ENCODE measurements around the gene CHCHD6. TPM values are rescaled to one million over a fixed set of nuclear protein-coding genes. Genes with fewer than 3 reads are reported as not detected.
A peak's percentile ranks its signal among the peaks of the same experiment; 100 is the strongest.

The CHCHD6 gene
- total RNA-seq, 1 experiment from 2014 or later: 40.9 TPM

DNA sequence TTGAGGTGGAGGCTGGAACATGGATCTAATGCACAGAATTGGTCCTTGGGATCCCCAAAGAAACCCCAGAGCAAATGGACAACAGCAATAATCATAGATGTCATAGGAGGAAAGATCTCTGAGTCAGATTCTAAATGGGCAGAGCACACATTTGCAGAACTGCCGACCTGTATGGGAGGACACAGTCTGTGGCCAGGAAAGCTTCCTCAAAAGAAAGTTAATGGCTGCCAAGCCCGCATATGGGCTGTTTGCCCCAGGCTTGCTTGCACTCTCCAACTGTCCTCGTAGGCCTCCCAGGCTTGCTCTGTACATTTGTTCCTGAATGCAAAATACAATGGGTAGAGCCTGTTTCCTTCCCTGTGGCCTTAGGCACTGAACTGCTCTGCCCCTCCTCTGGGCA is 176.9 kb downstream of the CHCHD6 start (continued):
- TF ChIP-seq, protein P1, sequence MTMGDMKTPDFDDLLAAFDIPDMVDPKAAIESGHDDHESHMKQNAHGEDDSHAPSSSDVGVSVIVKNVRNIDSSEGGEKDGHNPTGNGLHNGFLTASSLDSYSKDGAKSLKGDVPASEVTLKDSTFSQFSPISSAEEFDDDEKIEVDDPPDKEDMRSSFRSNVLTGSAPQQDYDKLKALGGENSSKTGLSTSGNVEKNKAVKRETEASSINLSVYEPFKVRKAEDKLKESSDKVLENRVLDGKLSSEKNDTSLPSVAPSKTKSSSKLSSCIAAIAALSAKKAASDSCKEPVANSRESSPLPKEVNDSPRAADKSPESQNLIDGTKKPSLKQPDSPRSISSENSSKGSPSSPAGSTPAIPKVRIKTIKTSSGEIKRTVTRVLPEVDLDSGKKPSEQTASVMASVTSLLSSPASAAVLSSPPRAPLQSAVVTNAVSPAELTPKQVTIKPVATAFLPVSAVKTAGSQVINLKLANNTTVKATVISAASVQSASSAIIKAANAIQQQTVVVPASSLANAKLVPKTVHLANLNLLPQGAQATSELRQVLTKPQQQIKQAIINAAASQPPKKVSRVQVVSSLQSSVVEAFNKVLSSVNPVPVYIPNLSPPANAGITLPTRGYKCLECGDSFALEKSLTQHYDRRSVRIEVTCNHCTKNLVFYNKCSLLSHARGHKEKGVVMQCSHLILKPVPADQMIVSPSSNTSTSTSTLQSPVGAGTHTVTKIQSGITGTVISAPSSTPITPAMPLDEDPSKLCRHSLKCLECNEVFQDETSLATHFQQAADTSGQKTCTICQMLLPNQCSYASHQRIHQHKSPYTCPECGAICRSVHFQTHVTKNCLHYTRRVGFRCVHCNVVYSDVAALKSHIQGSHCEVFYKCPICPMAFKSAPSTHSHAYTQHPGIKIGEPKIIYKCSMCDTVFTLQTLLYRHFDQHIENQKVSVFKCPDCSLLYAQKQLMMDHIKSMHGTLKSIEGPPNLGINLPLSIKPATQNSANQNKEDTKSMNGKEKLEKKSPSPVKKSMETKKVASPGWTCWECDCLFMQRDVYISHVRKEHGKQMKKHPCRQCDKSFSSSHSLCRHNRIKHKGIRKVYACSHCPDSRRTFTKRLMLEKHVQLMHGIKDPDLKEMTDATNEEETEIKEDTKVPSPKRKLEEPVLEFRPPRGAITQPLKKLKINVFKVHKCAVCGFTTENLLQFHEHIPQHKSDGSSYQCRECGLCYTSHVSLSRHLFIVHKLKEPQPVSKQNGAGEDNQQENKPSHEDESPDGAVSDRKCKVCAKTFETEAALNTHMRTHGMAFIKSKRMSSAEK (CRISPR knock-in tag; IDR thresholded peaks at IDR 0.05; ENCODE audit: borderline replicate concordance): no peak
- TF ChIP-seq, protein P2, sequence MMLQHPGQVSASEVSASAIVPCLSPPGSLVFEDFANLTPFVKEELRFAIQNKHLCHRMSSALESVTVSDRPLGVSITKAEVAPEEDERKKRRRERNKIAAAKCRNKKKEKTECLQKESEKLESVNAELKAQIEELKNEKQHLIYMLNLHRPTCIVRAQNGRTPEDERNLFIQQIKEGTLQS (CRISPR knock-in tag; conservative IDR thresholded peaks at IDR 0.05): no peak
- no peak for TF ChIP-seq MYBL2 (CRISPR knock-in tag; IDR thresholded peaks at IDR 0.05)
- no peak for TF ChIP-seq OVOL2 (CRISPR knock-in tag; IDR thresholded peaks at IDR 0.05; ENCODE audit: borderline replicate concordance)
- TF ChIP-seq HMGA2 (CRISPR knock-in tag; IDR thresholded peaks at IDR 0.05): no peak
- TF ChIP-seq GRHL2 (CRISPR knock-in tag; IDR thresholded peaks at IDR 0.05; ENCODE audit: insufficient replicate concordance, severe bottlenecking): no peak
- no peak for TF ChIP-seq SMAD4 (CRISPR knock-in tag; IDR thresholded peaks at IDR 0.05)

DNA sequence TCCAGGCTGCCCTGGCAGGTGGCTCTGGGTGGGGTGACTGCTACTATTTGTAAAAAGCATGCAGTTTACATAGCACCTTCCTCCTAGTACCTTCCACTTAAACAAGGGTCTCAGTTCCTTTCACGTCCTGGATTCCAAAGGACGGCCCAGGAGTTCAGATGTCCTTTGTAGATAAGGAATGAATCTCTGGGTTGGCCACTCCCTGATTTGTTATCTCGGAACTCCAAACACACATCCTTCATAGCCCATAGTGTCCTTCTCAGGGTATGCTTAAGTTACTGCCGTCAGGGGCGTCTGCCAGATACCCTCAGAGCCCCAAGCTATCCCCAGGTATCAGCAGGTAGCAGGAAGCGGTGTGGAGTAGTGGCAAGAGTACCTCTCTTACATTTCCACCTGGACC is 177.8 kb downstream of the CHCHD6 start:
- CTCF ChIA-PET: no interaction called here
- POLR2A ChIA-PET: no interaction called here
- Mint-ChIP-seq H3K4me3 (no peak overlapping the region), H3K9me3 (no peaks in the 10 kb centered on the region), H3K27me3 (ENCODE audit: low read depth) (no peaks in the 10 kb centered on the region), H3K27ac (no peak overlapping the region), H3K36me3 (no peaks in the 10 kb centered on the region), H3K4me1 (no peaks in the 10 kb centered on the region)
- TF ChIP-seq JAZF1 (CRISPR knock-in tag; IDR thresholded peaks at IDR 0.05): no peak
- TF ChIP-seq FOXJ3 (CRISPR knock-in tag; IDR thresholded peaks at IDR 0.05; ENCODE audit: borderline replicate concordance): no peak
- no peak for TF ChIP-seq IRF2 (CRISPR knock-in tag; IDR thresholded peaks at IDR 0.05; ENCODE audit: borderline replicate concordance, low read depth)
- ATAC-seq (no peak), DNase-seq (ENCODE audit: low spot score) (no peak)

DNA sequence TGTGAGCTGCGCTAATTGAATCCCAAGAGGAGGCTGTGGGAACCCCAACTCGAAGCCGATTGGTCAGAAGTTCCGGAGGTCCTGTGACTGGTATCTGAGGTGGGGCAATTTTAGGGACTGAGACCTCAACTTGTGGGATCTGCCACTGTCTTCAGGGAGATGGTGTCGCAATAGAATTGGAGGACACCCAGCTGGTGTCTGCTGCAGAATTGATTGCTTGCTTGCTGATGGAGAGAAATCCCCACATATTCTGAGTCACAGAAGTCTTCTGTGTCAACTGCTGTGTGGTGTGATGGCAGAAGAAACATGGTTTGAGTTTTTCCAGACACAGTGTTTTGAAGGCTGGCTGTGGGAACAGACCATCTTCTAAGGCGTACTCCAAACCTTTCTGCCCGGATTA is 179.2 kb downstream of the CHCHD6 start:
- peak; percentile 24; the same call in 1 of the 2 replicates for ATAC-seq
- DNase-seq (ENCODE audit: low spot score): no peak
- ChIA-PET CTCF (no interaction called here), POLR2A (no interaction called here)
- H3K36me3 Mint-ChIP-seq: no peaks in the 10 kb centered on the region
- H3K4me3 Mint-ChIP-seq: no peak overlapping the region
- no peak overlapping the region for H3K27ac Mint-ChIP-seq
- H3K9me3 Mint-ChIP-seq: no peaks in the 10 kb centered on the region
- no peak for TF ChIP-seq MXD4 (CRISPR knock-in tag; IDR thresholded peaks at IDR 0.05; ENCODE audit: borderline replicate concordance)
- TF ChIP-seq SOX15 (CRISPR knock-in tag; IDR thresholded peaks at IDR 0.05): no peak
- no peak for TF ChIP-seq ETV6 (CRISPR knock-in tag; IDR thresholded peaks at IDR 0.05)
- TF ChIP-seq IRF2 (CRISPR knock-in tag; IDR thresholded peaks at IDR 0.05; ENCODE audit: borderline replicate concordance, low read depth): no peak
- TF ChIP-seq, protein P3, sequence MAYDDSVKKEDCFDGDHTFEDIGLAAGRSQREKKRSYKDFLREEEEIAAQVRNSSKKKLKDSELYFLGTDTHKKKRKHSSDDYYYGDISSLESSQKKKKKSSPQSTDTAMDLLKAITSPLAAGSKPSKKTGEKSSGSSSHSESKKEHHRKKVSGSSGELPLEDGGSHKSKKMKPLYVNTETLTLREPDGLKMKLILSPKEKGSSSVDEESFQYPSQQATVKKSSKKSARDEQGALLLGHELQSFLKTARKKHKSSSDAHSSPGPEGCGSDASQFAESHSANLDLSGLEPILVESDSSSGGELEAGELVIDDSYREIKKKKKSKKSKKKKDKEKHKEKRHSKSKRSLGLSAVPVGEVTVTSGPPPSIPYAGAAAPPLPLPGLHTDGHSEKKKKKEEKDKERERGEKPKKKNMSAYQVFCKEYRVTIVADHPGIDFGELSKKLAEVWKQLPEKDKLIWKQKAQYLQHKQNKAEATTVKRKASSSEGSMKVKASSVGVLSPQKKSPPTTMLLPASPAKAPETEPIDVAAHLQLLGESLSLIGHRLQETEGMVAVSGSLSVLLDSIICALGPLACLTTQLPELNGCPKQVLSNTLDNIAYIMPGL (CRISPR knock-in tag; IDR thresholded peaks at IDR 0.05): no peak
- TF ChIP-seq, protein P4, sequence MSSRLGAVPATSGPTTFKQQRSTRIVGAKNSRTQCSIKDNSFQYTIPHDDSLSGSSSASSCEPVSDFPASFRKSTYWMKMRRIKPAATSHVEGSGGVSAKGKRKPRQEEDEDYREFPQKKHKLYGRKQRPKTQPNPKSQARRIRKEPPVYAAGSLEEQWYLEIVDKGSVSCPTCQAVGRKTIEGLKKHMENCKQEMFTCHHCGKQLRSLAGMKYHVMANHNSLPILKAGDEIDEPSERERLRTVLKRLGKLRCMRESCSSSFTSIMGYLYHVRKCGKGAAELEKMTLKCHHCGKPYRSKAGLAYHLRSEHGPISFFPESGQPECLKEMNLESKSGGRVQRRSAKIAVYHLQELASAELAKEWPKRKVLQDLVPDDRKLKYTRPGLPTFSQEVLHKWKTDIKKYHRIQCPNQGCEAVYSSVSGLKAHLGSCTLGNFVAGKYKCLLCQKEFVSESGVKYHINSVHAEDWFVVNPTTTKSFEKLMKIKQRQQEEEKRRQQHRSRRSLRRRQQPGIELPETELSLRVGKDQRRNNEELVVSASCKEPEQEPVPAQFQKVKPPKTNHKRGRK (CRISPR knock-in tag; IDR thresholded peaks at IDR 0.05; ENCODE audit: borderline replicate concordance): no peak
- TF ChIP-seq, protein P5, sequence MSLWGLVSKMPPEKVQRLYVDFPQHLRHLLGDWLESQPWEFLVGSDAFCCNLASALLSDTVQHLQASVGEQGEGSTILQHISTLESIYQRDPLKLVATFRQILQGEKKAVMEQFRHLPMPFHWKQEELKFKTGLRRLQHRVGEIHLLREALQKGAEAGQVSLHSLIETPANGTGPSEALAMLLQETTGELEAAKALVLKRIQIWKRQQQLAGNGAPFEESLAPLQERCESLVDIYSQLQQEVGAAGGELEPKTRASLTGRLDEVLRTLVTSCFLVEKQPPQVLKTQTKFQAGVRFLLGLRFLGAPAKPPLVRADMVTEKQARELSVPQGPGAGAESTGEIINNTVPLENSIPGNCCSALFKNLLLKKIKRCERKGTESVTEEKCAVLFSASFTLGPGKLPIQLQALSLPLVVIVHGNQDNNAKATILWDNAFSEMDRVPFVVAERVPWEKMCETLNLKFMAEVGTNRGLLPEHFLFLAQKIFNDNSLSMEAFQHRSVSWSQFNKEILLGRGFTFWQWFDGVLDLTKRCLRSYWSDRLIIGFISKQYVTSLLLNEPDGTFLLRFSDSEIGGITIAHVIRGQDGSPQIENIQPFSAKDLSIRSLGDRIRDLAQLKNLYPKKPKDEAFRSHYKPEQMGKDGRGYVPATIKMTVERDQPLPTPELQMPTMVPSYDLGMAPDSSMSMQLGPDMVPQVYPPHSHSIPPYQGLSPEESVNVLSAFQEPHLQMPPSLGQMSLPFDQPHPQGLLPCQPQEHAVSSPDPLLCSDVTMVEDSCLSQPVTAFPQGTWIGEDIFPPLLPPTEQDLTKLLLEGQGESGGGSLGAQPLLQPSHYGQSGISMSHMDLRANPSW (CRISPR knock-in tag; conservative IDR thresholded peaks at IDR 0.05; ENCODE audit: low read depth): no peak
- H3K4me1 Mint-ChIP-seq: peaks cover 2% of the 10 kb centered on the region
- H3K27me3 Mint-ChIP-seq (ENCODE audit: low read depth): no peaks in the 10 kb centered on the region

Measured in WTC11 (cell line).